Fibroblast of pulmonary artery (primary cell): ENCODE data around the gene KLK2.

Source experiments
- DNase-seq: peaks from one replicate; pipeline ENCODE4 v3.0.0-alpha.2; 2010; ENCODE audit warnings: low read depth
- H3K4me3 ChIP-seq: replicated peaks from 2 replicates; pipeline ENCODE4 v1.5.1; 2011; ENCODE audit warnings: low read depth, mild to moderate bottlenecking, control low read depth, low read length, moderate library complexity
- CTCF ChIP-seq: IDR thresholded peaks from 2 replicates; pipeline ENCODE4 v1.5.1; 2011; ENCODE audit warnings: mild to moderate bottlenecking, control low read depth, low read length, inconsistent platforms; ENCODE audit errors: missing control alignments

The KLK2 gene

GRCh38 chr19:50921426-50922316, 48.4 kb downstream of the KLK2 start:
- no peak for TF ChIP-seq CTCF
- H3K4me3 ChIP-seq, result no peak overlapping the region
- DNase-seq, result no peak

GRCh38 chr19:50922317-50922853, 49.1 kb downstream of the KLK2 start:
- TF ChIP-seq CTCF, result peak; percentile 86
- peak; percentile 82 for DNase-seq
- no peak overlapping the region for H3K4me3 ChIP-seq

GRCh38 chr19:50924586-50924985, 51.3 kb downstream of the KLK2 start:
- no peak overlapping the region for H3K4me3 ChIP-seq
- TF ChIP-seq CTCF, result no peak
- DNase-seq, result no peak

- TF ChIP-seq CTCF, result no peak
- no peak overlapping the region for H3K4me3 ChIP-seq
- DNase-seq, result peak; percentile 38
Observed at GRCh38 chr19:50925734-50926133, 52.5 kb downstream of the KLK2 start.

GRCh38 chr19:50926144-50926543, 52.9 kb downstream of the KLK2 start:
- H3K4me3 ChIP-seq, result no peak overlapping the region
- TF ChIP-seq CTCF, result no peak
- no peak for DNase-seq

- DNase-seq, result no peak
- TF ChIP-seq CTCF, result no peak
- no peak overlapping the region for H3K4me3 ChIP-seq
Observed at GRCh38 chr19:50928831-50929230, 55.6 kb downstream of the KLK2 start.
